HG02798 (cell line): Measurements from ENCODE around the gene DIAPH1.

Source experiments
- ATAC-seq: cut with Tn5 transposase; IDR thresholded peaks from one replicate; pipeline ENCODE4 v1.9.1; 2021; ENCODE audit warnings: mild to moderate bottlenecking; ENCODE audit not compliant: unreplicated experiment, poor library complexity

DIAPH1 gene

DNA sequence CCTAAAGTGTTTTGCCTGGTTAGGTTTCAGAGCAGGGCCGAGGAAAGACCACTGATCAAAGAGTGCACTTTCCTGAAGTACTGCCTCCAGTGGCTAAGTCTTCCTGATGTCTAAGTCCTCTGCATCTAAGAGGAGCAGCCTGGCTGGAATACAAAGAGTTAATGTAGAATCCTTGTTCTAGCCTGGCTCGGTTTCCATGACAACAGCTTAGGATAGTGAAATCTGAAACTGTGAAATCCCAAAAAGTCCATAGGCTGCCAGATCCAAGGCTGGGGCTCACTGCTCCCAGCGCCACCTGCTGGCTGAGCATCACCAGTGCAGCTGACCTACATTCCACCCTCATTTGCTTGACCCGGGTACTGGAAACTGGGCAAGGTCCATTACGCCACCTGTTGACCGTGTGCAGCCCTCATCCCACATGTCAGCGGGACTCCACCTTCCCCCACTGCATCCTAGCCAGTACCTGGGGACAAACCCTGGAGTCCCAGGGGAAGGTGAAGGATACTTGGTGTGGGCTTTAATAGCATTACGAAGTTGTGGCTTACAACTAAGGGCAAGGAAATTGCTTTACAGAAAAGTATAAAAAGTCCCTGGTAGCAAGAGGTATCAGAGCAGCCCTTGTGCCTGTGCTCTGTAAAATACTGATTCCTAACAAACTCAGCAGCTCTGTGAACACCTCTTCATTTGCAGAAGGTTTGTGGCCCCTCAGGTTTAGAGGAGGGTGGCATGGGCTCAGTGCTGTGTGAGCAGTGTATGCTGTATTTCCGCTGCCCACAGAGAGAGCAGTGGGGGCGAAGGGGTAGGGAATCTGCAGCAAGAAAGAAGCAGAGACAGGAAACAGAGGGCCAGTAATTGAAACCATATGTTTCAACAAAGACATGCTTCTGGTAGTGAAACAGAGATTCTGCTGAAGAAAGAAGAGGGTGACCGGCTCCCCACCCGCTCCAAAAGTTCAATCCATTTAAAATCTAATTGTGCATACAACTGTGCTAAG lies 93.9 kb downstream of the DIAPH1 start:
- peak; percentile 86 for ATAC-seq

GRCh38 chr5:141523991-141524390 lies 94.8 kb downstream of the DIAPH1 start:
- no peak for ATAC-seq

DNA sequence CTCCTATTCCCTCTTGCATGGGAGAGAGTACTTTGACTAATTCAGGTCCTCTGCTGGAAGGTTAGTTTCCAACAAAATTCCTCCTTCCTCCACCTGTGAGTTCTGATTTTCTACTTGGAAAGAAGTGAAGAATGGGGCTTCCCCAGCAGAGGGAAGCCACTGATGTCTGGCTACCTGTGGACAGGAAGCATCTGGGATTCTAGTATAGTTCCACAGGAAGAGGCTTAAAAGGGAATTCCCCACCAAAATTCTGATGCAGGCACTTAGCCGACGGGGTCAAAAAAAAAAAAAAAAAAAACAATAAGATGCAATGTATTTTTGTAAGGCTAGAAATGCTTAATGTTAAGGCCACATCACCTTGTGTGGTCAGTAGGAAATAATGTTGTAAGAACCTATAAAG lies 96.5 kb downstream of the DIAPH1 start:
- ATAC-seq: no peak

GRCh38 chr5:141521244-141521781 lies 97.5 kb downstream of the DIAPH1 start:
- no peak for ATAC-seq

DNA sequence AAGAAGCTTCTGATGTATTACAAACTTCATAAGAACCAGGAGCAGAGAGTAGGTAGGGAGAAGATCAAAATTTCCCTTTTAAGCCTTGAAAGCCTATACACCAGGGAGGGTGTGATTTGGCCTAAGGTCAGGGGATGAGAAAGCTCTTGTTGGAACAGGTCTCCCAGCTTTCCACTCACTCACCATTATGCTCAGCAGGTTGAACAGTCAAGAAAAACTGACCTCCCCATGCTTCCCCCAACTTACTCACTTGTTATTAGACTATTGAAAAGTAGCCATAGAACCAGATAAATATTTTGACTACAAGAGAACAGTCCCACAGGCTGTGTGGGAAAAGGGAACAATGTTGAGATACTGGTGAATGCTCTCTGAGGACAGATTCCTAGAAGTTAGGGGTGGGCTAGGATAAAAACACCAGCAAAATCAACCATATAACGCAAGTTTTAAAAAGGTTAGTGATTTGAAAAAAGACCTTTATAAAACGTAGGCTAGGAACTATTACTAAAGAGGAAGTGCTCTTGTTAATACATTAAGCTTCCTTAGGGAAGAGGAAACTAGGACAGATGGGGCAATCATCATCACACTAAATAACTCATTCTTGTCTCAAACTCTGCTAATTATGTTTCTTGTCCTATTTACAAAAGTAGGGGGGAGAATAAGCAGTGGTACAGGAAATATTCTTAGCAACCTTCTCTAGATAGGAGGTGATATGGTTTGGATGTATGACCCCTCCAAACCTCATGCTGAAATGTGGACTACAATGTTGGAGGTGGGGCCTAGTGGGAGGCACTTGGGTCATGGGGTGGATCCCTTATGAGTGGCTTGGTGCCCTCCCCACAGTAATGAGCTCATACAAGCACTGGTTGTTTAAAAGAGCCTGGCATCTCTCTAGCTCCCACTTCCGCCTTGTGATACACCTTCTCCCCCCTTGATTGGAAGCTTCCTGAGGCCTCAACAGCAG lies 98.9 kb downstream of the DIAPH1 start:
- no peak for ATAC-seq

DNA sequence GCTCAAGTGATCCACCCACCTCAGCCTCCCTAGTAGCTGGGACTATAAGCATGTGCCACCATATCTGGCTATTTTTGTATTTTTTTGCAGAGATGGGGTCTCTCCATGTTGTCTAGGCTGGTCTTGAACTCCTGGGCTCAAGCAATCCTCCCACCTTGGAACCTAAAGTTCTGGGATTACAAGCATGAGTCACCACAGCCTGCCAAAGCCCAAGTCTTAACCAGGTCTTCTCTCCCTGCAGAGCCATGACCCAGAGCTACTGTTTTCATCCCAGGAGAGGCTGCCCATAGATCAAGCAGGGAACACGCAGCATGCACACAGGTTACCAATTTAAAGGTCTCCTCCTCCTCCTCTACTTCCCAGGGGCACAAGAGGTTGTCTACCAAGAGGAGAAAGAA lies 100.2 kb downstream of the DIAPH1 start:
- no peak for ATAC-seq

GRCh38 chr5:141517880-141518617 lies 100.8 kb downstream of the DIAPH1 start:
- ATAC-seq: no peak

- ATAC-seq: no peak
Observed at GRCh38 chr5:141517312-141517711, 101.5 kb downstream of the DIAPH1 start.

DNA sequence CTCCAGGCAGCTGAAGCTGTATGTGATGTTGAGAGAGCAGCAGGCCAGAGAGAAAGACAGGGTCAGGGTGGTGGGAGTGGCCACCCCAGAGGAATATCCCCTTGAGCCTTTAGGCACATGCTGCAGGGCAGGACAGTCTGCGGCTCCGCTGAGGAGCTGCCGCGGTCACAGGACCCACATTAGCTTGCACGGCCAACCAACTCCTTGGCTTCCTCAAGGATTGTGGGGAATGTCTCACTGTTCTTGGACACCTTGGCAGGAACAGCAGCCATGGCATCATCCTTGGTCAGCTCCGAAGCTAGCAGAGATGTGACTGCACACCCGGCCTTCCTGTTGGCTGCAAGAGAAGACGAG lies 102.2 kb downstream of the DIAPH1 start:
- ATAC-seq: no peak

DNA sequence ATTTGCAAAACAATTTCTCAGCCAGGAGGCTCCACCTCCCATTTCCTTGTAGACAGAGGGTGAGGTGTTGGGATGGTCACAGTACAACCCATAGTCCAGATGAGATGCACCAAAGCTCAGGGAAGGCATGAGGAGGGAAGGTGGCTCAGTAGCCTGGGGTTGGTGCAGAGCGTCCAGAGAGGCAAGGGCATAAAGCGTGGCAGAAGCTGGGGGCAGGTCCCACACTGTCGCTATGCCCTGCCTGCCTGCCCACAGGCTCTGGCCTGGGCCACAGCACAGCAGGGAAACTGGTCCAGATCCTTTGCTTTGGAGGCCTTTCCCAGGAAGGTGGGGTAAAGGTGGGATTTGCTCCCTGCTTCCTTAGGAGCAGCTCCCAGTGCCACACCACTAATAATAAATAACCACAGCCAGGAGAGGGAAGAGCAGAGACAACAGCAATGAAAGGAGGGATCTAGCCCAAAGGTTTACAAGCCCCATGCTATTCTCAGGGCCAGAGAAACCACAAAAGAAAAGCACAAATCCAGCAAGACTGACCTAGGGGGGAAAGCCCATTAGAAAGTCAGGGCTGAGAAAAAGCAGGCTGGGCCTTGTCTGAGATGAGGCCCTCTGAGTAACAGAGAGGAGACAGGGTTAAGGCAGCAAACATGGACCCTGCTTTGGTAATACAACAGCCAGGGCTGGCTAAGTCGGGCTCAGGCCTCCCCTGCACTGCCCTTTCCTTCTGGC lies 102.7 kb downstream of the DIAPH1 start:
- no peak for ATAC-seq

DNA sequence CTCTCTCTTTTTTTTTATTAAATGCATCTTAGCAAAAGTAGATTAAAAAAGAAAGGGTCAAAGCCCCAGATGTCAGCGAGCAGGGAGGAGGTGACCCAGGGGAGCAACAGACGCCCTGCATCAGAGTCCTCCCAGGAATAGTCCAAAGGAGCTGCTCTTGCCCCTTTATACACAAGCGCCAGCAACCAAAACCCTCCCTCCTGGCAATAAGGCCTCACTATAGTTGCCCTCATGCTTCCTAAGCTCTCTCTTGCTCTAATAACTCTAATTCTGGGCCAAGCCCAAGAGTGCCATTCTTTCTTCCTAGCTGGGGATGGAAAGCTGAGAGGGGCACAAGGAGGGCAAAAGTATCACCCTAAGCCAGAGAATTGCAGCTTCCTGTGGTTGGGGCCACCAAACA lies 103.7 kb downstream of the DIAPH1 start:
- no peak for ATAC-seq

GRCh38 chr5:141514330-141515133 lies 104.3 kb downstream of the DIAPH1 start:
- peak; percentile 4 for ATAC-seq

DNA sequence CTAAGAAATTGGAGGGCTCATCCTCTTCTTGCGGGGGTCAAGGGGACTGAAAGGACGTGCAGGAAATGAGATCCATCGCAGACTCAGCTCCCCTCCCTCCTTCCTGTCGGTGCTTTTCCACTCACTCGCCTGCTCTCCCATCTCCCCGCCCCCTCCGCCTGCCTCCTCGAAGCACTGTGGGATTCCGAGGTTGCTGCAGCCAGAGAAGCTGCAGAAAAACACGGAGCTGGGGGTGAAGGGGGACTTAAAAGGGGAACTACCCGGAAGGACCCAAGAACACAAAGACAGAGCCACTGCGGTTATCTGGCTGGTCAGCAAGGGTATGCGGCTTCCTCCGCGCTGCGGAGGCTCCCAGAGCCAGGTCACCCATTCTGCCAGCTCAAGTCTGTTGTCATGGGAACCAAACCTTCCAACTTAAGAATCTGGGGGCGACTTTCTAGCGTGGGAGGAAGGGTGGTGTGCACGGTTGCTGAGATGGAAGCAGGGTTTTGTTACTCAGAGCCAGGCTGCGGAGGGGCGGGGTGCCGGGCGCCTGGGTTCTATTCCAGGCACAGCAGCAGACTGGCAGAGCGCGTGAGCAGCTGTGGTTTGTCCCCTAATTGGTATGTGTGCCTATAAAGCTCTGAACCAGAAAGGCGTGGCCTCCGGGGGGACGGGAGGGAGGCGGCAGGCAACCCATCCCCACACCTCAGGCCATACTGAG lies 105.0 kb downstream of the DIAPH1 start:
- peak; percentile 39 for ATAC-seq

DNA sequence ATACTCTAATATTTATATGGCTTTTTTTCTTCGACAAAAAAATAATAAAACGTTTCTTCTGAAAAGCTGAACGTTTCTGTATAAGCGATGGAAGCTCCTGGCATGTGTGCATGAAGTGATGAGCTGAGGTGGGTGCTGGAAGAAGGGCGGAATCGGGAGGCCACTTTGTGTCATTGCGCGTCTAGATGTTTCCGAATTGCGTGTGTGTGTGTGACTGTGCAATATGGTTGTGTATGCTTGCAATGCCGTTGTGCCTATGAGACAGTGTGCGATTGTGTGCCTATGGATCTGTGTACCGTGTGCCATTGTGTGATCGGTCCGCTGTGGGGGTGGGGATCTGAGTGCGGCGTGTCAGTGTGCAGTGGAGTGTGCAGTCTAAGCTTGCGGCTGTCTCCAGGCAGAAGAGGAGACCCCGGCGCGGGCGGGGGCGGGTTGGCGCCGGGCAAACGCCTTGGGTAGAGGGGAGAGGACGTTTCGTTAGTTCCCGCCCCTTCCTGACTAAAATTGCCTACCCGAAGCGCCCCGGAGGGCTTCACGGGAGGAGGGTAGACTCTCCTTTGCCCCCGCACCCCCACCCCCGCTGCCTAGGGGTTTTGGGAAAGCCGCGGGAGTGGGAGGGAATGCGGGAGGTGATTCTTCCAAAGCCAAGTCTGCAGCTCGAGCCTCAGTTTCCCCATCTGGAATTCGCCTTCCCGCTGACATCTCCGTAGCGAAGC lies 105.7 kb downstream of the DIAPH1 start:
- no peak for ATAC-seq

GRCh38 chr5:141512390-141512910 lies 106.3 kb downstream of the DIAPH1 start:
- peak; percentile 15 for ATAC-seq

- no peak for ATAC-seq
Observed at GRCh38 chr5:141511771-141512325, 107.0 kb downstream of the DIAPH1 start.
